IPS DF 4.7 (cell line): ENCODE results near the gene ZFHX3.

Experiments used
- DNase-seq: peaks from one replicate; pipeline ENCODE4 v3.0.0-alpha.2; 2013; ENCODE audit warnings: low spot score; ENCODE audit errors: extremely low read depth

ZFHX3 gene

DNA sequence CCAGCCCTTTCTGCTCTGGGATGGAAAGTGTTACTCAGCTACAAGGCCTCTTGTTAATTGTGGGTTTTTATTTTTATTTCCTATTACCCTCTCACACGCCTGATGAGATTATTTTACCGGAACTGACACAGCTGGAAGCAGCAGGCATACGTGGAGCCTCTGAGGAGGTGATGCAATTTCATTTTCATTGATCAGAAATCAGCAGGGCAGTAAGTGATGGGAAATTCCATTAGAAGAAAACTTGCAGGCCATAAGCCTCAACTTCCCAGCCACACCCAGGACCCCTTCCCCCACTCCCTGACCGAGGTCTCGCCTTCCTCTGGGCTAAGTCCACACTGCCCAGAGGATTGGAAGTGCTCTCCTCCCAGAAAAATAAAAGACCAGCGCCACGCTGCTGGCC lies 69.7 kb downstream of the ZFHX3 start:
- no peak for DNase-seq

DNA sequence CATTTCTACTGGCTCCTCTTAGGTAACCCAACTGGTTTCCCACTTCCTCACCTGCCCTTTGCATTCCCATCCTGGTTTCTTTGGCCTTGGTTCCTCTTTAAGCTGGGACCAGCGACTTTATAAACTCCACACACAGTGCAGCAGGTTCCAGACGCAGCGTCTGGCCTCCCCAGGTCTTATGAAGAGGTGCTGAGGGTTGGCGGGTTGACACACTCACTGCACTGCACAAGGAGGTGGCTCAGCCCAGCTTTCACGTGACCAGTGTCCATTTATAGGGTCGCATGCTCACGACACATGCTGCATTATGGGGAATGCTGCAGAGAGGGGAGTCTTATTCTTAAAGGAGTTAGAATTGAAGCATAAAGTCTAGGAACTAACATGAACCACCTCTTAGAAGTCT lies 70.8 kb downstream of the ZFHX3 start:
- no peak for DNase-seq

GRCh38 chr16:72976438-72977064 lies 71.4 kb downstream of the ZFHX3 start:
- DNase-seq: no peak

DNA sequence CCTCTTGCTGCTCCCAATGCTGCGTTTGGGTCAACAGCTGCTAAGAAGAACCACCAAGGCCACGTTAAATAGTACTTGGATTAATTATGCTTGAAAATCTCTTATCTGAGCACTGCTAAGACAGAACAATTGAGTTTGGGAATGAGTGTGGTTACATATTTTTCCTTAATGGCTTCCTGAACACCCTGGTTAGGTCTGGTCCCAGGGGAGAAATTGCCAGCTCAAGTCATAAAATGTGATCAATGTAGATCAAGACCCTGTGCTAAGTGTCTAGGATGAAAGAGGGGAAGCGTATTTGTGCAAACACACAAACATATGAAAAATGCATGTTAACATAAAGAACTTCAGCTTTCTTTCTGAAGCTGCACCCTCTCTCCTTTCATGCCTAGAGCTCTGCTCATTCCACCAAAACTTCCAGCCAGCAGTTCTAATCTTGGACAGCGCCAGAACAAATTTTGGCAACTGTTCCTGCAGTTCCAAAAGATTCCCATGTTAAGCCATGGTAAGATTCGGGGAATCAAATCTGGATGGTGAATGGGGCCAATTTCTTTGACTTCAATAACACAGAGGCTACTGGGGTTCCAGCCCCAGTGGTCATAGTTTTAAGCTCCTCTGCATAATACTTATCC lies 72.0 kb downstream of the ZFHX3 start:
- no peak for DNase-seq

DNA sequence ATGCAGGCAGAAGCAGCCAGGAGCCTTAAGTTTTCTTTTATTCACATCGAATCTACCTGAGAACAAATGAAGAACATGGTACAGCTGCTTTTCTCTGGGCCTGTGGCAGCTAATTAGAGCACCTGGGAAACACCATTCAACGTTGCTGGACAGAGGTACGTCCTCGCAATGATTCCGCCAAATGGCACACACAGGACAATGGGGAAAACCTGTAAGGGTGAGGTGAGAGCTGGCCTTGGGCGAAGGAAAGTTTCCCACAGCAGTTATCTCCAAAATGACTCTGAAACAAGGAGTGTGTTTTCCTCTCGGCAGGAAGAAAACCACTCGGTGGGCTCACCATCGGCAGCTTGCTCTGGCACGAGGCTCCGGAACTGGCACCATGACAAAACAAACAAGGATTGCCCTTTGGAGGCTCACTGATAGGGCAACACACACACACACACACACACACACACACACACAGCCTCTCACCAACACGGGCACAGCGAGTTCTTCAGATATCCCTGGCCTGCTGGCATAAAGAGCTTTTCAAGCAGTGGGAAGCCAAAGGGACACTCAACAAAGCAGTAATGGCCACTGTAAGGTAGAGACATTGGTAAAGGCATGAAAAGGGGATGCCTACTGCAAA lies 73.7 kb downstream of the ZFHX3 start:
- no peak for DNase-seq

DNA sequence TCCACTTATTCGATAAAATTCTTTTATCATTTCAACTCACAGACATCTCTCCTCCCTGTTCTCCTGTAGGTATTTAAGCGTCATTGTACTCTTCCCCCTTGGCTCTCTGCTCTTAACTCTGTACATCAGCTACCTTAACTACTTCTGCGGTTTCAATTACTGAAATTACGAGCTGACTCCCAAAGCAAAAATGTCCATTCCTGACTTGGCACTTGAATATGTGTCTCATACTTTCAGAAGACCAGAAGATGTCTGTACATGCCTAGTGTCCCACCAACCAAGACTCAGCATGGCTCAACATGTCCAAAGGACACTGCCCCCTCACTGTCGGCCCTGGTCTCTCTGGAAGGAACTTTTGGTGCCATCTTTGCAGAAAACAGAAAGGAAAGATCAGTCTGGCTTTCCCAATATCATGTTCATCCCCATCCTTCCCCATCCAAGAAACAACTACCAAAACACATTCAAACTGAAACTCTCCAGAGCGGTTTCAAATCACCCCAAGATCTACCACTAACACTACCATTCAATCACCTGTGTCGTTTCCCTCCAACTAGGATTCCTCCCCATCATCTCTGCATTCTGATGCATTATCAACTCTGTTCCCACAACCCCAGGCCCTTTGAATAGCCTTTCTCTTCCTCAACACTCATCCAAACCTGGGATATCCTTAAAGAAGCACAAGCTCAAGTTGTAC lies 74.9 kb downstream of the ZFHX3 start:
- no peak for DNase-seq

GRCh38 chr16:72971370-72971769 lies 76.6 kb downstream of the ZFHX3 start:
- no peak for DNase-seq

DNA sequence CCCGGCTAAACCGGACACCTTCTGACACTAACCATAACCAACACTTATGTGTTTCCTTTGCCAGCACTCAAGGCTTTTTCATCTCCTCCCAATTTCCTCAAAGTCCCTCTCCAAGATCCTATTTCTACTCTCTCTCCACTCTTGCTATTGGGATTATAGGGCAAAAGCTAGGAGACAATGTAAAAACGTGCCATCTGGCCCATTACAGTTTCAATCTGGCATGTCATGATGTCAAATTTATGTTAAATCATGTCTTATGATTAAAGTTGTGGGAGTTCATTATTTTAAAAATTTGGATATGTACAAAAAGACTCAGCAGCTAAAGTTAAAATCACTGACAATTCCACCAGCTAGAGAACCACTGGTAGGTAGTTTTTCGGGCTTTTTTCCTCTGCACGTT lies 77.3 kb downstream of the ZFHX3 start:
- DNase-seq: no peak

DNA sequence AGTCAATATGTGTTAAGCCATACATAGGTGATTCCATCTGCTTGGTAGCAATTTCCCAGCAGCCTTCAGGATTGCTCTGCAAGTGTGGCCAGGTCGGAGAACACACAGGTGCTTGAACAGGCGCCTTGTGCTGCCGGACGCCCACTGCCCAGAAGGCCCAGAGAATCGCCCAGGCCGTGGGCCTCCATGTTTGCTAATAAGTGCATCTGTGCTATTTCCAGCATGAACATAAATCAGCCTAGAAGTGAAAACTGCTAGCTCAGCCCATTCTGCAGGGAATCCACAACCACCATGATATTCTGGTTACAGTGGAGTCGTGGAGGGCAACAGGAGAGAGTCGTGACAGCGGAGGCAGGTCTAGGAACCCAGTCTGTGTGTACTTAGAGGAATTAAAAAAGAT lies 78.1 kb downstream of the ZFHX3 start:
- DNase-seq: no peak

- no peak for DNase-seq
Observed at GRCh38 chr16:72969146-72969545, 78.8 kb downstream of the ZFHX3 start.

GRCh38 chr16:72967941-72968340 lies 80.0 kb downstream of the ZFHX3 start:
- DNase-seq: no peak

DNA sequence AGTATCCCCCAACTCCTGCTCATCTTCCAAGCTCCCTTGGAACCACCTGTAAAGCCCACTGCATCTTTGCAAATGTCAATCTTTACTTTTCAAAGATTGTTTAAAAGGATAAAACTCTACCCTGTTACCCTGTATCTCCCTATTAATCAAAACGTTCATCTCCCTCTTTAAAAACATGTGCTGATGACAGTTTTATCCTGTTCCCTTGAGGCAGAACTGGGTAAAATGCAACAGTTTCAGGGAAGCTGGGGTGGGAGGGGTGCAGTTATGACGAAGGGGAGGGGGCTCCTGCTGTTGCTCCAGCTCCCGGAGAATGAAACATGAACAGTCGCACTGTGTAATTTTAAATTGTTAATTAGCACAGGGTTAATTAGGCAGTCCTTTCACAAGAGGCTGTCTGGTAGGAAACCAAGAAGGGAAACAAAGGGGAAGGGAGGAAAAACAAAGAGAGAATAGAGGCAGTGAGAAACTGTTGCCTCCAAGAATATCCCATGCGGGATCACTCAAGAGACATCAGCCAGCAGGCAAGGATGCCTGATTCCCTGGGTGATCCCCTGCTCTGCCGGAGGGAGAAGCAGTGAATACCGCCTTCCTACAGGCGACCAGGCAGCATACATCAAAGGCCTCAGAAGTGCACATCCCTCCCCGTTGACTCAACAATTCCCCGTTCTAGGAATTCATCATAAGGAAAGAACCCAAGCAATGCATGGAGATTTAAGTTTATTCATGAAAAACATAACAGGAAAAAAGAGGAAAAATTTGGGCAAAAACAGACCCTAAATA lies 84.2 kb downstream of the ZFHX3 start:
- DNase-seq: no peak

- DNase-seq: no peak
Observed at GRCh38 chr16:72962347-72962746, 85.6 kb downstream of the ZFHX3 start.

- no peak for DNase-seq
Observed at GRCh38 chr16:72961863-72962262, 86.1 kb downstream of the ZFHX3 start.

DNA sequence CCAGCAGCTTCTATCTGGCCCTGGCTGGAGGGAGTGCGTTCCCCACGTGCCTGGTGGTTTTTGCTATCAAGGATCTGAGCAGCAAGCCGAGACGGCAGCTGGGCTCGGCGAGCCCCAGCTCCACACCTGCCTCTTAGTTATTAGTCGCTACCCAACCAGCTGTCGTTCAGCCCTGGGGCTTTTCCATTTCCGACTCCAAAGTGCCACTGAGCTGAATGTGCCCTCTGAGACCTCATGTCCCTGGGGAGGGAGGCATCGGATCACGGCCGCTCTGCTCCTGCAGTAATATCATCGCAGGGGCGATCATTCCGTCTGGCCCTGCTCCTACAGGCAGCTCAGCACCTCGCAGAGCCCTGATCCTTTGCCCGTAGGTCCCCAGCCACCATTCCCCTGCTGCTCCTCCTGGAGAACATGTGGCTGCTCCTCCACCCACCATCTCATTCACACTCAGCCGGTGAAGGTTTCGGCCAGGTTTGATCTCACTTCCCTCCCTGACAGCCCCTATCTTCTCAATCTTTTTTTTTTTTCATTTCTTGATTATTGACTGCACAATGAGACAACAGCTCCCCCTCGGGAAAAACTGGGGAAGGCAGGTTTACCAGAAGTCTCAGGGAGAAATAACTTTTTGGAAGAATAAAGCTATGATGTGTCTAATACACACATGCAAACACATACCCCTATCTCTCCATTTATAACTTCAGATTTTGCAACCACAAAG lies 86.7 kb downstream of the ZFHX3 start:
- no peak for DNase-seq

GRCh38 chr16:72960101-72960500 lies 87.8 kb downstream of the ZFHX3 start:
- no peak for DNase-seq

DNA sequence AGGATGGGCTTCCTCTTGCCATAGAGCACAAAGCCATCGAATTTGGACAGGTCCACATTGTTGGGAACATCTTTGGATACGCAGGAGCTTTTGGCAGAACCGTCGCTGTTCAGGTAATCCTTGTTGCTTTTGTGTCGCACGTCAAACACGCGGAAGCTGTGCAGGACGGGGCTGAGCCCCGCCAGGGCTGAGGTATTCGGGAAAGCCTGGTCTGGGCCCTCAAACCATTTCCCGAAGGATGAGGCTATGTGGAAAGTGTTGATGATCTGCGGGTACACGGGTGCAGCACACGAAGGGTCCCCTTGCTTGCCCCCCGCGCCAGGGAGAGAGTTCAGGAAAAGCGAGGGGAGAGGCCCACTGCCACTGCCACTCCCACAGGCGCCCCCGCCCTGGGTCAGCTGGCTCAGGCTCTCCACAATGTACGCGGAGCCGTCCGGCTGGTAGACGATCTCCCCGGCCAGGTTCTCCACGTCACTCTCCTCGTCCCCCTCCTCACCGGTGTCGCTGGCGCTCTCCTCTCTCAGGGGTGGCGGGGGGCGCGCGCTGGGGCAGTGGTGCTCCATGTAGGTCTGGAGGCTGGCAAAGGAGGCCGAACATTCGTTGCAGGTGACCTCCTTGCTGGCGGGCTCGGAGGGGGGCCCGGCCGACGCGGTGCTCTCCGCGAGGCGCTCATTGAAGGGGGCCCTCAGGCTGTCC lies 88.5 kb downstream of the ZFHX3 start:
- no peak for DNase-seq

DNA sequence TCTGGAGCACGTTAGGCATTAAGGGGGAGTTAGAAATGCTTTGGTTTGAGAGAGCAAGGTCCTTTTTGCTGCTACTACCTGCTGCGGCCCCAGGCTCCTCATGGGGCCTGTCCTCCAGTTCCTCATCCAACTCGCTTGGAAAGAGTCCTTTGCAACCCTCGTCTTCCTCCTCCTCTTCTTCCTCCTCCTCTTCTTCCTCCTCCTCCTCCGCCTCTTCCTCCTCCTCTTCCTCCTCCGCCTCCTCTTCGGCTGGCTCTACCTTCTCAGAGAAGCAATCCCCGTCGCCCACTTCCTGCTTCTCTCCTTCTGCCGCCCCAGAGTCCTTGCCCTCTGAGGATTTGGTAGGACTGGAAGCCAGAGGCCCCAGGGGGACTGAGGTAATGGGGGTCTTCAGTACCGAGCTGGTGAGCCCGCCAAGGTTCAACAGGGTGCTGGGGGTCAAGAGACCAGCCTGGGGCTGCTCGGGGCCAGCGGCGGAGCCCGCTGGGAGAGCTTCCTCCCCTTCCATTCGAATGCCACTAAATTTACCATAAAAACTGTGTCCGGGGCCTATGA lies 89.3 kb downstream of the ZFHX3 start:
- no peak for DNase-seq

DNA sequence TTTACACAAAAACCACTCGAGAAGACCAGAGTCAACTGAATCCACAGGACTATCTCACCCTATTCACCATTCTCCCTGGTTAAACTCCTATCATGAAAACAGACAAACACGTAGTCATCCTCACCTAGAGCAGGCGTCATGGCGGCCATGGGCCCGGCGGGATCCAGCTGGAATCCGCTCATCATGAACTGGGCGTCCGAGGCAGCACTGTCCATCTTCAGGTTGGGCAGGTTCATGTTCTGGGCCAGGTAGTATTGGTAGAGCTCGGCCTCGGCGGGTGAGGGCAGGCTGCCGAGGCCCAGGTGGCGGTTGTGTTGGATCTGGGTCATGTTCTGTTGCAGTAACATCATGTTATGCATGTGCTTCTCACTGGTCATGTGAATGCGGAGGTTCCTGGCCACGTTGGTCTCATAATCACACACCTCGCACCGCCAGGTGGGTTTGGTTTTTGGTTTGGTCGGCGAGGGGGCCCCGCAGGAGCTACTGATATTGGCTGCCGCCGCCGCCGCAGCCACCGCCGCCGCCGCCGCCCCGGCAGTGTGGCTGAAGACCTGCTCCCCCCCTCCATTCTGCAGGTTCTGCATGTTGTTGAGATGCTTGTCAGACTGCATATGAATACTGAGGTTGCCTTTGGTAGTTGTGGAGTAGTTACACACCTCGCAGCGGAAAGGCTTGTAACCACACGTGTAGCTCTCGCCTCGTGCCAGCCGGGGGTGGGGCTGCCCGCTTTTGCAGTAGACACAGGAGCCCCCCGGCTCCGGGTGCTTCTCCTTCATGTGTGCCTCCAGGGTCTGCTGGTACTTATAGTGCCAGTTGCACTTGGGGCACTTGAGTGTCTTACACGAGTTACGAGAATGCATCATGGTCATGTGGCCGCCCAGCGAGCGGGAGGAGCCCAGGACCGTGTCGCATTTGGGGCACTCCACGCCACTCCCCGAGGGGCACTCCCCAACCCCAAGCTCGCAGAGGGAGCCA lies 90.3 kb downstream of the ZFHX3 start:
- no peak for DNase-seq
